GM13977 (cell line): ENCODE results near the gene BTG4.

Experiments
- DNase-seq: peaks from one replicate; pipeline ENCODE4 v3.0.0; 2012; ENCODE audit warnings: low spot score
- CTCF ChIP-seq: IDR thresholded peaks from 2 replicates; pipeline ENCODE4 v1.5.1; 2012; ENCODE audit warnings: mild to moderate bottlenecking, control low read depth; ENCODE audit not compliant: insufficient read depth; ENCODE audit errors: extremely low read depth, missing control alignments
- in situ Hi-C: fragments of 300-500 bp; cut with MboI; formaldehyde crosslinking; loops from one replicate; pipeline ENCODE4 v1.12.0; 2022; ENCODE audit warnings: low sequenced_read_pairs, low pct_unique_long_range_greater_than_20kb, mixed read lengths, inconsistent platforms; ENCODE audit not compliant: unreplicated experiment

Gene BTG4

DNA sequence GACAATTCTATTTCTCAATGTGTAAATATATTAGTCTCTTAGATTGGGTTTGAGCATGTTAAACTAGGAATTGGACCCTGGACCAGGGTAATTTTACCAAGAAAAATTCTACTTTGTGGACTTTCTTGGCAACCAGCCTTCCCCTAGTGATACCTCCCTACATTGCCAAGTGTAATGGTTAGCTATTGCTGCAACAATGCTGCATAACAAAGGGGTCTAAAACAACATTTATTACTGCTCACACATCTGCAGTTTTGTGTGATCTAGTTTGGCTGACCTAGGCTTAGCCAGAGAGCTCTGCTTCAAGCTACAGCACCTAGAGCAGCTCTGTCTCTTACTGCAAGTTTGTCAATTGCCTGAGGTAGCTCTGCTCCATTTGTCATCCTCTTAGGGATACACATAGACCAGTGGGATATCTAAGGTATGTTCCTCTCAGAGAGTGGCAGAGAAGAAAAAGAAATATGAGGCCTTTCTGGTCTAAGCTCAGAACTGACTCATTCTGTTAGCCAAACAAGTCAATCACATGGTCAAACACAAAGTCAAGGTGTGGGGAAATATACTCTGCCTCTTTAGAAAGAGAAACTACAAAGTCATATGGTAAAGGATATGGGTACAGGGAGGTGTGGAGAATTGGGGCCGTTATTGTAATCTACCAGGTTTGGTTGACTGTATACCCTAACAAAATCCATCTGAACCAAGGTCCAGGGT is 26.4 kb upstream of the BTG4 start:
- TF ChIP-seq CTCF = no peak
- DNase-seq = peak; percentile 50
- in situ Hi-C loops = no loop called here

DNA sequence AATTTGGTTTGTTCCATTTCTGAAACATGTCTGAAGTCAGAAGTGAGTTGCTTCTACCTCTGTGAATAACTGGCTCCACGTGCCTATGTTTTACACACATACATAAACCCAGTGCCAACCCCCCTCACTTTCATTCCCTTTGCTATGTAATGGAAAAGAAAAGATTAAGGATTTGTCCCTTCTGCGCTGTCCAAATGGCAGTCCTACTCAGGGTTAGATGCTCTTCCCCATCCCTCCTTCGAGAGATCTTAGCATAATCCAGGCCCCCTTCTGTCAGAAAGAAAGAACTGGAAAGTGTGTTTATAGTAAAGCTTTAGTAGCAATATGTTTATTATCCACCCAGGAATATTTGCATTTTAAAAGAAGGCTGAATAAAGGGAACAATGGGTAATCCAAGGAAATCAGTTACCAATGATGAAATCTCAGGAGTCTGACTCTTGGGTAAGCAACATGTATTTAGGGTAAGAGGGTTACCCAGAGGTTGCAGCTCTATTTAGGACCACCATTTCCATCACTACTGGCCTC is 25.2 kb upstream of the BTG4 start:
- DNase-seq = no peak
- in situ Hi-C loops = no loop called here
- no peak for TF ChIP-seq CTCF

DNA sequence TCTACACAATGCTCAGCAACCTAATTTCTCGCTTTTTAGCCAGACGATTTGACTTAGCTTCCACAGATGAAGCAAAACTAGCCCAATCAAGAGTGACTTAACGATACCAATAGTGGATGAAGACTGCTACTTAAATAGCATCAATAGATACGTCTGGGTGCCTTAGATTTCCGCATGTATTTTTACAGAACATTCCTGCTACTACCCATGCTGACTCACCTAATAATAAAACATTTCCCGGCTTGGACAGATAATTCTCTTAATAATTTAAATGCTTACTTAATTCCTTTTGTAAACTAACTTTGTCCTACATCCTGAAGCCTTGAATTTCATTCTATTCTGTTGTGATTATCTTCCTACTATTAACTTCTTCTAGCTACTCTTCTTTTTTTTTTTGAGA is 23.1 kb upstream of the BTG4 start:
- no peak for TF ChIP-seq CTCF
- no peak for DNase-seq
- in situ Hi-C loops = no loop called here

DNA sequence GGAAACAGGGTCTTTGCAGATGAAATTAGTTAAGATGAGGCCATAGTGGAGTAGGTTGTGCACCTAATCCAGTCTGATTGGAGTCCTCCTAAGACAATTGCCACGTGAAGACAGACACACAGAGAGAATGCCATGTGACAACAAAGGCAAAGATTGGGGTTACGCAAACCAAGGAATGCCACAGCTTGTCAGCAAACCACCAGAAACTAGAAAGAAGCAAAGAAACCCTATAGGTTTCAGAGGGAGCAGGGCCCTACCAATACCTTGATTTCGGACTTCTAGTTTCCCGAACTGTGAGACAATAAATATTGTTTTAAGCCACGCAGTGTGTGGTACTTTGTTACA is 20.2 kb upstream of the BTG4 start:
- TF ChIP-seq CTCF = no peak
- in situ Hi-C loops = no loop called here
- DNase-seq = no peak

GRCh38 chr11:111531687-111532364 is 19.6 kb upstream of the BTG4 start:
- in situ Hi-C loops = no loop called here
- TF ChIP-seq CTCF = no peak
- DNase-seq = peak; percentile 74

DNA sequence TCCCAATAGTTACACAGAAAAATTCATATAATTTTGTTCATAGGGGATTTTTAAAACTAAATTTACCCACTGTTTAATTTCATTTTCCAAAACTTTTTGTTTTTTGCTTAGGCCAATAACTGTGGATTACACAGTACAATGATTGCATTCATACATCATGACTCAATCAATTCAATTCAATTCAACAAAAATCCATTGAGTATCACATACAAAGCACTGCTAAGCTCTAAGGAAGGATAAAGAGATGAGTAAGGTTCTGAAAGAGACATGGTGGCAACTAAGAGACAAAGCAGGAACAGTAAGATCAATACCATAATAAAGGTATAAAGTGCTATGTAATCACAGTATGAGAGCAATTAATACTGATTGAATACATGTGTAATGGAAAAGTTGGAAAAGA is 18.9 kb upstream of the BTG4 start:
- TF ChIP-seq CTCF = no peak
- in situ Hi-C loops = no loop called here
- no peak for DNase-seq

- in situ Hi-C loops = no loop called here
- no peak for TF ChIP-seq CTCF
- DNase-seq = no peak
Observed at GRCh38 chr11:111530091-111530490, 17.9 kb upstream of the BTG4 start.
